Naive B cell (primary cell): ENCODE measurements around the gene ANKH. TPM values are rescaled to one million over a fixed set of nuclear protein-coding genes. Genes with fewer than 3 reads are reported as not detected.

Experiments used
- ATAC-seq, 2 donors: fragments of 150-1000 bp; cut with Tn5 transposase; 2 replicates each; pipeline ENCODE4 v1.10.0; 2021; ENCODE audit warnings: low read depth in 2 of 2, mild to moderate bottlenecking in 2 of 2, moderate library complexity in 2 of 2
- DNase-seq: peaks from one replicate; pipeline ENCODE4 v3.0.0; 2022
- H3K27ac Mint-ChIP-seq, 6 donors: one replicate each; pipeline ENCODE4 v1.8.0; 2020 to 2022; ENCODE audit warnings: mild to moderate bottlenecking in 6 of 6, mixed read lengths in 6 of 6, moderate library complexity in 5 of 6, inconsistent platforms in 2 of 6
- H3K27me3 Mint-ChIP-seq, 3 donors: one replicate each; pipeline ENCODE4 v1.8.0; 2021 to 2022; ENCODE audit warnings: mixed read lengths in 3 of 3, mild to moderate bottlenecking in 1 of 3
- H3K36me3 Mint-ChIP-seq, 2 donors: one replicate each; pipeline ENCODE4 v1.8.0; 2020 to 2022; ENCODE audit warnings: mixed read lengths in 2 of 2, inconsistent platforms in 1 of 2, mild to moderate bottlenecking in 1 of 2
- H3K4me1 Mint-ChIP-seq, 3 donors: one replicate each; pipeline ENCODE4 v1.8.0; 2020 to 2022; ENCODE audit warnings: mixed read lengths in 3 of 3, inconsistent platforms in 1 of 3, mild to moderate bottlenecking in 1 of 3, moderate library complexity in 1 of 3
- H3K4me3 Mint-ChIP-seq, 8 donors: one replicate each; pipeline ENCODE4 v1.8.0; 2020 to 2022; ENCODE audit warnings: mild to moderate bottlenecking in 8 of 8, mixed read lengths in 8 of 8, moderate library complexity in 8 of 8, inconsistent platforms in 2 of 8
- H3K9me3 Mint-ChIP-seq, 7 donors: one replicate each; pipeline ENCODE4 v1.8.0; 2020 to 2022; ENCODE audit warnings: mixed read lengths in 7 of 7, mild to moderate bottlenecking in 5 of 7, inconsistent platforms in 2 of 7, moderate library complexity in 1 of 7
- polyA plus RNA-seq, 6 donors: library from polyadenylated mRNA; unstranded; fragments of 300-500 nt; fragmentation: Illumina TruSeq; gene quantifications; one replicate each; pipeline ENCODE4 v1.2.3, GENCODE V29; 2021; ENCODE audit warnings: low read depth in 6 of 6

The ANKH gene
- polyA plus RNA-seq, 6 donors from 2014 or later = 7.4 to 14.7 (median 11.8) TPM

DNA sequence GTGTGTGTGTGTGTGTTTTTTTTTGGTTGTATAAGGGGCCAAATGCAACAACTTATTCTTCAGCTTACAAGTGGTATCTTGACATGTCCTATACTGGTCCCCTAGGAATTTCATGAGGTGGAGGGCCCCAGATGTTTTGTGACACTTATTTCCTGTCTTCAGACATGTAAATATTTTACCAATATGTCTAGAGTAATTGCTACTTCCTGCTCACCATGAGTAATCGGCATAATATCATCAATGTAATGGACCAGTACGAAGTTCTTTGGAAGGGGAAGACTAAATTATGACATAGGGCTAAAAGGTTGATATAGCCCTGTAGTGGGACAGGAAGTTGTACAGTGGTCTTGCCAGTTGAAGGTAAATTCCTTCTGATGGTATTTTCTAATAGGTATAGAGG is 210.7 kb downstream of the ANKH start:
- peaks cover 21 to 59% (median 38%) of the 10 kb centered on the region in 3 donors for H3K4me1 Mint-ChIP-seq
- no peak overlapping the region for H3K27ac Mint-ChIP-seq
- H3K36me3 Mint-ChIP-seq = no peaks in the 10 kb centered on the region
- H3K9me3 Mint-ChIP-seq = peaks cover 0 to 2% (median 0%) of the 10 kb centered on the region in 7 donors
- DNase-seq (no peak), ATAC-seq (no peak)
- H3K27me3 Mint-ChIP-seq = no peaks in the 10 kb centered on the region
- peak overlapping the region in 1 of 8 donors; percentile 52 for H3K4me3 Mint-ChIP-seq

- Mint-ChIP-seq H3K9me3 (peaks cover 0 to 2% (median 0%) of the 10 kb centered on the region in 7 donors), H3K4me1 (peaks cover 19 to 59% (median 30%) of the 10 kb centered on the region in 3 donors), H3K4me3 (peak overlapping the region in 1 of 8 donors; percentile 40), H3K27me3 (no peaks in the 10 kb centered on the region), H3K27ac (peak overlapping the region in 1 of 6 donors; percentile 66), H3K36me3 (no peaks in the 10 kb centered on the region)
- ATAC-seq (no peak), DNase-seq (no peak)
These were observed 211.6 kb downstream of the ANKH start for GRCh38 chr5:14659821-14660607.

GRCh38 chr5:14656898-14657297 is 214.7 kb downstream of the ANKH start:
- ATAC-seq (no peak), DNase-seq (no peak)
- Mint-ChIP-seq H3K9me3 (peaks cover 0 to 2% (median 0%) of the 10 kb centered on the region in 7 donors), H3K36me3 (no peaks in the 10 kb centered on the region), H3K4me3 (peak overlapping the region in 2 of 8 donors; percentile 3 to 40), H3K4me1 (peaks cover 10 to 41% (median 19%) of the 10 kb centered on the region in 3 donors), H3K27me3 (no peaks in the 10 kb centered on the region), H3K27ac (peak overlapping the region in 2 of 6 donors; percentile 66 to 68)

GRCh38 chr5:14655146-14655741 is 216.3 kb downstream of the ANKH start:
- Mint-ChIP-seq H3K9me3 (no peaks in the 10 kb centered on the region), H3K27me3 (peaks cover 0 to 8% (median 0%) of the 10 kb centered on the region in 3 donors), H3K36me3 (no peaks in the 10 kb centered on the region), H3K4me1 (peaks cover 5 to 34% (median 11%) of the 10 kb centered on the region in 3 donors), H3K4me3 (peak overlapping the region in 1 of 8 donors; percentile 19), H3K27ac (peak overlapping the region in 2 of 6 donors; percentile 22 to 49)
- DNase-seq = no peak
- no peak for ATAC-seq

Other genes starting within 250 kb of the ANKH start
- gene OTULIN, start 207.1 kb downstream of the ANKH start, polyA plus RNA-seq = 10 to 100 TPM in 5 of 6 donors, 1 to 10 TPM in 1; 9.4 to 27.8 (median 19.1) TPM